IMR-90 (cell line): ENCODE measurements around the gene UXS1. TPM values are rescaled to one million over a fixed set of nuclear protein-coding genes. Genes with fewer than 3 reads are reported as not detected.

ENCODE experiments used
- ATAC-seq: fragments of 200-7000 bp; cut with Tn5 transposase; 2 replicates; pipeline ENCODE4 v1.9.1; 2020; ENCODE audit warnings: low read depth, mild to moderate bottlenecking, moderate library complexity
- BruUV-seq: library from RNA; stranded (reverse); fragments of 400-500 nt; replicated peaks from 2 replicates; lab custom pipeline; 2021; lab: Mats Ljungman, UMichigan
- CTCF ChIA-PET: fragments of 300-600 bp; formaldehyde crosslinking; extraction: SDS; loops from one replicate; lab custom pipeline; 2021; ENCODE audit warnings: antibody characterized with exemption; lab: Yijun Ruan, JAX
- POLR2A ChIA-PET: fragments of 300-600 bp; sonication (Branson Sonifier 250); formaldehyde crosslinking; loops from one replicate; lab custom pipeline; 2022; ENCODE audit warnings: antibody characterized with exemption; ENCODE audit not compliant: unreplicated experiment; lab: Charles Lee
- DNase-seq: peaks from one replicate; pipeline ENCODE4 v3.0.0; 2013
- H2AFZ ChIP-seq: replicated peaks from 2 replicates; pipeline ENCODE3; 2013; ENCODE audit warnings: low read length, mild to moderate bottlenecking; ENCODE audit not compliant: poor library complexity
- H2AK5ac ChIP-seq: 2 replicates; pipeline ENCODE4 v1.6.1; 2013; ENCODE audit warnings: low read depth, low read length, inconsistent platforms
- H2AK9ac ChIP-seq: replicated peaks from 2 replicates; pipeline ENCODE3; 2013; ENCODE audit warnings: mild to moderate bottlenecking, low read depth, low read length, moderate library complexity; ENCODE audit not compliant: poor library complexity
- H2BK120ac ChIP-seq: 2 replicates; pipeline ENCODE4 v1.6.1; 2013; ENCODE audit warnings: low read depth, low read length, inconsistent platforms
- H2BK15ac ChIP-seq: 3 replicates; pipeline ENCODE4 v1.6.1; 2013; ENCODE audit warnings: low read depth, low read length, inconsistent platforms
- H2BK20ac ChIP-seq: 2 replicates; pipeline ENCODE4 v1.6.1; 2013; ENCODE audit warnings: low read depth, mild to moderate bottlenecking, inconsistent platforms, low read length, moderate library complexity
- H2BK5ac ChIP-seq: 2 replicates; pipeline ENCODE4 v1.6.1; 2013; ENCODE audit warnings: mild to moderate bottlenecking, low read depth, low read length, inconsistent platforms; ENCODE audit not compliant: poor library complexity, severe bottlenecking
- H3K14ac ChIP-seq: replicated peaks from 2 replicates; pipeline ENCODE4 v1.6.1; 2013; ENCODE audit warnings: low read depth, low read length, inconsistent platforms
- H3K18ac ChIP-seq: 2 replicates; pipeline ENCODE4 v1.6.1; 2013; ENCODE audit warnings: low read depth, low read length, control low read depth
- H3K23ac ChIP-seq: 2 replicates; pipeline ENCODE4 v1.6.1; 2013; ENCODE audit warnings: low read depth, low read length, inconsistent platforms
- H3K27ac ChIP-seq: 2 replicates; pipeline ENCODE4 v1.5.1; 2013; ENCODE audit warnings: mild to moderate bottlenecking, control low read depth, low read length; ENCODE audit not compliant: insufficient read depth
- H3K27me3 ChIP-seq: 2 replicates; pipeline ENCODE4 v1.6.1; 2013; ENCODE audit warnings: low read length; ENCODE audit not compliant: control insufficient read depth, insufficient read depth
- H3K36me3 ChIP-seq: 2 replicates; pipeline ENCODE4 v1.6.1; 2013; ENCODE audit warnings: low read length, mixed read lengths; ENCODE audit not compliant: control insufficient read depth, insufficient read depth
- H3K4ac ChIP-seq: 2 replicates; pipeline ENCODE4 v1.6.1; 2013; ENCODE audit warnings: low read depth, low read length, inconsistent platforms
- H3K4me1 ChIP-seq: 2 replicates; pipeline ENCODE4 v1.6.1; 2013; ENCODE audit warnings: low read length, mixed read lengths; ENCODE audit not compliant: control insufficient read depth, insufficient read depth
- H3K4me2 ChIP-seq: 2 replicates; pipeline ENCODE4 v1.6.1; 2013; ENCODE audit warnings: low read depth, mild to moderate bottlenecking, control low read depth, low read length, moderate library complexity
- H3K4me3 ChIP-seq: 2 replicates; pipeline ENCODE4 v1.5.1; 2013; ENCODE audit warnings: low read depth, mild to moderate bottlenecking, control low read depth, low read length, moderate library complexity; ENCODE audit not compliant: insufficient read depth
- H3K56ac ChIP-seq: 2 replicates; pipeline ENCODE4 v1.6.1; 2013; ENCODE audit warnings: low read length, inconsistent platforms; ENCODE audit not compliant: insufficient read depth; ENCODE audit errors: extremely low read depth
- H3K79me1 ChIP-seq, 2 experiments: 2 replicates each; pipeline ENCODE4 v1.6.1; 2013; ENCODE audit warnings: low read length in 2 of 2, inconsistent platforms in 1 of 2, low read depth in 1 of 2
- H3K9ac ChIP-seq: 2 replicates; pipeline ENCODE4 v1.6.1; 2013; ENCODE audit warnings: low read depth, low read length, control low read depth
- H3K9me1 ChIP-seq: 2 replicates; pipeline ENCODE4 v1.6.1; 2013; ENCODE audit warnings: low read length, inconsistent platforms; ENCODE audit not compliant: insufficient read depth
- H3K9me3 ChIP-seq: 2 replicates; pipeline ENCODE4 v1.6.1; 2013; ENCODE audit warnings: low read length; ENCODE audit not compliant: control insufficient read depth, insufficient read depth
- H4K20me1 ChIP-seq: 2 replicates; pipeline ENCODE4 v1.6.1; 2013; ENCODE audit warnings: low read length, inconsistent platforms; ENCODE audit not compliant: insufficient read depth
- H4K5ac ChIP-seq: 2 replicates; pipeline ENCODE4 v1.6.1; 2013; ENCODE audit warnings: mild to moderate bottlenecking, low read depth, low read length, control low read depth
- H4K8ac ChIP-seq, 2 experiments: 2 replicates each; pipeline ENCODE4 v1.6.1; 2013; ENCODE audit warnings: low read depth in 2 of 2, low read length in 2 of 2, control low read depth in 1 of 2, inconsistent platforms in 1 of 2
- H4K91ac ChIP-seq: 2 replicates; pipeline ENCODE4 v1.6.1; 2013; ENCODE audit warnings: low read depth, low read length, inconsistent platforms; ENCODE audit not compliant: insufficient read depth
- BHLHE40 ChIP-seq: fragments of 150-350 bp; IDR thresholded peaks from 2 replicates; pipeline ENCODE4 v1.6.1; 2016; ENCODE audit warnings: mild to moderate bottlenecking, low read depth, low read length
- CEBPB ChIP-seq: IDR thresholded peaks from 2 replicates; pipeline ENCODE4 v1.6.1; 2012; ENCODE audit warnings: low read depth, low read length, improper control_type of control experiment
- CHD1 ChIP-seq: IDR thresholded peaks from 2 replicates; pipeline ENCODE4 v1.6.1; 2012; ENCODE audit warnings: low read depth, low read length, improper control_type of control experiment
- FOS ChIP-seq: fragments of 150-350 bp; IDR thresholded peaks from 2 replicates; pipeline ENCODE4 v1.6.1; 2016; ENCODE audit warnings: low read depth, low read length
- MAFK ChIP-seq: IDR thresholded peaks from 2 replicates; pipeline ENCODE4 v1.6.1; 2012; ENCODE audit warnings: low read depth, low read length, improper control_type of control experiment
- MXI1 ChIP-seq: IDR thresholded peaks from 2 replicates; pipeline ENCODE4 v1.6.1; 2012; ENCODE audit warnings: low read depth, mild to moderate bottlenecking, low read length, moderate library complexity, borderline replicate concordance
- NFE2L2 ChIP-seq: fragments of 150-350 bp; IDR thresholded peaks from 2 replicates; pipeline ENCODE4 v1.6.1; 2016; ENCODE audit warnings: low read depth, mild to moderate bottlenecking, low read length
- POLR2A ChIP-seq: IDR thresholded peaks from 2 replicates; pipeline ENCODE4 v1.6.1; 2012; ENCODE audit warnings: mild to moderate bottlenecking, low read depth, low read length
- RAD21 ChIP-seq: IDR thresholded peaks from 2 replicates; pipeline ENCODE4 v1.6.1; 2012; ENCODE audit warnings: low read length, improper control_type of control experiment
- RCOR1 ChIP-seq: IDR thresholded peaks from 2 replicates; pipeline ENCODE4 v1.6.1; 2012; ENCODE audit warnings: mild to moderate bottlenecking, low read length, improper control_type of control experiment; ENCODE audit not compliant: insufficient replicate concordance
- RFX5 ChIP-seq: IDR thresholded peaks from 2 replicates; pipeline ENCODE4 v1.8.0; 2012; ENCODE audit warnings: low read depth, mild to moderate bottlenecking, low read length, moderate library complexity
- SMC3 ChIP-seq: fragments of 150-350 bp; IDR thresholded peaks from 2 replicates; pipeline ENCODE4 v1.6.1; 2016; ENCODE audit warnings: low read depth, mild to moderate bottlenecking, antibody characterized with exemption, low read length, moderate library complexity
- WGBS, 2 experiments: methylation state at CpG; one replicate each; pipeline versions ENCODE4 v1.1.5 to v1.1.7; 2013; ENCODE audit warnings: missing lambda C conversion rate in 2 of 2; ENCODE audit not compliant: insufficient read length in 1 of 2; ENCODE audit errors: extremely low coverage in 2 of 2; 5-methylcytosine and 5-hydroxymethylcytosine counted together
- dilution Hi-C: fragments of 300-500 bp; cut with HindIII; formaldehyde crosslinking; loops from one replicate; pipeline ENCODE4 v1.14.3; 2018; ENCODE audit warnings: low sequenced_read_pairs; ENCODE audit not compliant: unreplicated experiment
- in situ Hi-C: fragments of 300-500 bp; cut with MboI; formaldehyde crosslinking; loops from 3 replicates; pipeline ENCODE4 v1.14.3; 2019; ENCODE audit warnings: low sequenced_read_pairs, inconsistent platforms, mixed read lengths
- intact Hi-C: fragments of 100-400 bp; cut with micrococcal nuclease; formaldehyde crosslinking; loops from 2 replicates; pipeline ENCODE4 v1.10.0; 2022
- polyA plus RNA-seq, 3 experiments: library from polyadenylated mRNA; depleted of rRNA; stranded (reverse); fragments of >200 nt; gene quantifications; 2 replicates each; pipeline ENCODE4 v1.2.3, GENCODE V29; 2012; ENCODE audit warnings: low replicate concordance in 1 of 3
- total RNA-seq: library from RNA; depleted of rRNA; stranded (reverse); fragments of >200 nt; gene quantifications from 2 replicates; pipeline ENCODE4 v1.2.3, GENCODE V29; 2012
- TF ChIP-seq, protein P1 (sequence below): fragments of 150-350 bp; IDR thresholded peaks from 2 replicates; pipeline ENCODE4 v1.6.1; 2017; ENCODE audit warnings: mild to moderate bottlenecking, antibody characterized with exemption, low read length, low read depth
- TF ChIP-seq, protein P2 (sequence below): conservative IDR thresholded peaks from 2 replicates; pipeline ENCODE4 v1.5.1; 2012; ENCODE audit warnings: mild to moderate bottlenecking, low read depth, low read length, improper control_type of control experiment
- TF ChIP-seq, protein P3 (sequence below): fragments of 150-350 bp; IDR thresholded peaks from 2 replicates; pipeline ENCODE4 v1.6.1; 2016; ENCODE audit warnings: low read depth, mild to moderate bottlenecking, low read length, moderate library complexity, borderline replicate concordance

Gene UXS1
- total and polyA plus RNA-seq, 2 of the 4 experiments (the other 2 are of a cell fraction), result 33.7 to 54.3 TPM

DNA sequence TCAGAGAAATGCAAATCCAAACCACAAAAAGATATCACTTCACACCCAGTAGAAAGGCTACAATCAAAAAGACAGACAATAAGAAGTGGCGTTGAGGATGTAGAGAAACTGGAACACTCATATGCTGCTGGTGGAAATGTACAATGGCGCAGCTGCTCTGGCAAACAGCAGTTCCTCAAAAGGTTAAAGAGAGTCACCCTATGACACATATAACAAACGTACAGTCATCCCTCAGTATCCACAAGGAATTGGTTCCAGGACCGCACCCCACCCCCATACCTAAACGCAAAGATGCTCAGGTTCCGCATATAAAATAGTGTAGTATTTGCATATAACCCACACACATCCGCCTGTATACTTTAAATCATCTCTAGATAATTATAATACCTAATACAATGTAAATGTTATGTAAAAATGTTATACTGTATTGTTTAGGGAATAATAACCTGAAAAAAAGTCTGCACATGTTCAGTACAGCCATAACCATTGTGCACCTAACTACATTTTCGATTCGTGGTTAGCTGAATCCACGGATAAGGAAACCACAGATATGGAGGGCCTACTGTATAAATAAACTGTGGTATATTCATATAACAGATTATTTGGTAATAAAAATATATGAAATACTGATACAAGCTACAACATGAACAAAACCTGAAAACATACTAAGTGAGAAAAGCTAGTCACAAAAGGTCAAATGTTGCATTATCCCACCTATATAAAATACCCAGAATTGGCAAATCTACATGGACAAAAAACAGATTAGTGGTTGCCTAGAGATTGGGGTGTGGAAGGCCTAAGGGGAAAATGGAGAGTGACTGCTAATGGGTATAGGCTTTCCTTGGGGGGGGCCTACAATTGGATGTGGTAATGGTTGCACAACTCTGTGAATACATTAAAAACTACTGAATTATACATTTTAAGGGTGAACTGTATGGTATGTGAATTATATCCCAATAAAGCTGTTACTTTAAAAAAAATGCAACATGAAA lies 37.5 kb downstream of the UXS1 start:
- Histone ChIP-seq H3K9ac (no peak overlapping the region), H4K20me1 (no peaks in the 10 kb centered on the region), H3K27ac (no peak overlapping the region), H2BK5ac (no peak overlapping the region), H3K27me3 (no peaks in the 10 kb centered on the region), H2BK15ac (no peak overlapping the region), H3K18ac (no peak overlapping the region), H3K56ac (no peak overlapping the region), H3K79me1 (no peaks in the 10 kb centered on the region; a peak in 1 of 4 replicates), H3K9me3 (peaks cover 9% of the 10 kb centered on the region), H2BK20ac (no peak overlapping the region), H2AK5ac (no peak overlapping the region), H3K4me3 (no peak overlapping the region), H3K36me3 (peaks cover 20% of the 10 kb centered on the region), H3K4me1 (no peaks in the 10 kb centered on the region), H2AFZ (no peak overlapping the region), H3K4me2 (no peak overlapping the region), H3K23ac (no peak overlapping the region), H4K5ac (no peak overlapping the region), H2BK120ac (no peak overlapping the region), H3K9me1 (no peaks in the 10 kb centered on the region; the same call in 1 of the 2 replicates), H2AK9ac (no peak overlapping the region), H3K4ac (no peak overlapping the region), H4K8ac (no peak overlapping the region), H4K91ac (no peak overlapping the region), H3K14ac (no peak overlapping the region)
- ChIA-PET POLR2A (no interaction called here), CTCF (no interaction called here)
- ATAC-seq, result no peak
- no CpG with 5 or more reads among the region's 10 CpGs for WGBS, 2 experiments
- peak; percentile 64 for DNase-seq
- dilution Hi-C loops, result no loop called here
- in situ Hi-C loops, result no loop called here
- intact Hi-C loops, result no loop called here
- BruUV-seq, result no TSS peak
- TF ChIP-seq MXI1 (no peak), FOS (no peak), MAFK (no peak), CEBPB (no peak), BHLHE40 (no peak), CHD1 (no peak), RFX5 (no peak), RCOR1 (no peak), POLR2A (no peak), RAD21 (no peak), SMC3 (no peak), NFE2L2 (no peak)
- TF ChIP-seq, protein P1, sequence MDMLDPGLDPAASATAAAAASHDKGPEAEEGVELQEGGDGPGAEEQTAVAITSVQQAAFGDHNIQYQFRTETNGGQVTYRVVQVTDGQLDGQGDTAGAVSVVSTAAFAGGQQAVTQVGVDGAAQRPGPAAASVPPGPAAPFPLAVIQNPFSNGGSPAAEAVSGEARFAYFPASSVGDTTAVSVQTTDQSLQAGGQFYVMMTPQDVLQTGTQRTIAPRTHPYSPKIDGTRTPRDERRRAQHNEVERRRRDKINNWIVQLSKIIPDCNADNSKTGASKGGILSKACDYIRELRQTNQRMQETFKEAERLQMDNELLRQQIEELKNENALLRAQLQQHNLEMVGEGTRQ, result no peak
- TF ChIP-seq, protein P2, sequence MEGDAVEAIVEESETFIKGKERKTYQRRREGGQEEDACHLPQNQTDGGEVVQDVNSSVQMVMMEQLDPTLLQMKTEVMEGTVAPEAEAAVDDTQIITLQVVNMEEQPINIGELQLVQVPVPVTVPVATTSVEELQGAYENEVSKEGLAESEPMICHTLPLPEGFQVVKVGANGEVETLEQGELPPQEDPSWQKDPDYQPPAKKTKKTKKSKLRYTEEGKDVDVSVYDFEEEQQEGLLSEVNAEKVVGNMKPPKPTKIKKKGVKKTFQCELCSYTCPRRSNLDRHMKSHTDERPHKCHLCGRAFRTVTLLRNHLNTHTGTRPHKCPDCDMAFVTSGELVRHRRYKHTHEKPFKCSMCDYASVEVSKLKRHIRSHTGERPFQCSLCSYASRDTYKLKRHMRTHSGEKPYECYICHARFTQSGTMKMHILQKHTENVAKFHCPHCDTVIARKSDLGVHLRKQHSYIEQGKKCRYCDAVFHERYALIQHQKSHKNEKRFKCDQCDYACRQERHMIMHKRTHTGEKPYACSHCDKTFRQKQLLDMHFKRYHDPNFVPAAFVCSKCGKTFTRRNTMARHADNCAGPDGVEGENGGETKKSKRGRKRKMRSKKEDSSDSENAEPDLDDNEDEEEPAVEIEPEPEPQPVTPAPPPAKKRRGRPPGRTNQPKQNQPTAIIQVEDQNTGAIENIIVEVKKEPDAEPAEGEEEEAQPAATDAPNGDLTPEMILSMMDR, result no peak
- TF ChIP-seq, protein P3, sequence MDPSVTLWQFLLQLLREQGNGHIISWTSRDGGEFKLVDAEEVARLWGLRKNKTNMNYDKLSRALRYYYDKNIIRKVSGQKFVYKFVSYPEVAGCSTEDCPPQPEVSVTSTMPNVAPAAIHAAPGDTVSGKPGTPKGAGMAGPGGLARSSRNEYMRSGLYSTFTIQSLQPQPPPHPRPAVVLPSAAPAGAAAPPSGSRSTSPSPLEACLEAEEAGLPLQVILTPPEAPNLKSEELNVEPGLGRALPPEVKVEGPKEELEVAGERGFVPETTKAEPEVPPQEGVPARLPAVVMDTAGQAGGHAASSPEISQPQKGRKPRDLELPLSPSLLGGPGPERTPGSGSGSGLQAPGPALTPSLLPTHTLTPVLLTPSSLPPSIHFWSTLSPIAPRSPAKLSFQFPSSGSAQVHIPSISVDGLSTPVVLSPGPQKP, result no peak
